22Rv1 (cell line): ENCODE data around the gene KRTAP17-1.

ENCODE experiments used
- ZFX ChIP-seq: fragments of 450-650 bp; IDR thresholded peaks from 2 replicates; pipeline ENCODE4 v1.6.1; 2017; ENCODE audit warnings: antibody characterized with exemption, borderline replicate concordance
- TF ChIP-seq, protein P1 (sequence below): fragments of 450-650 bp; IDR thresholded peaks from 2 replicates; pipeline ENCODE4 v1.5.1; 2017; ENCODE audit warnings: mild to moderate bottlenecking

DNA sequence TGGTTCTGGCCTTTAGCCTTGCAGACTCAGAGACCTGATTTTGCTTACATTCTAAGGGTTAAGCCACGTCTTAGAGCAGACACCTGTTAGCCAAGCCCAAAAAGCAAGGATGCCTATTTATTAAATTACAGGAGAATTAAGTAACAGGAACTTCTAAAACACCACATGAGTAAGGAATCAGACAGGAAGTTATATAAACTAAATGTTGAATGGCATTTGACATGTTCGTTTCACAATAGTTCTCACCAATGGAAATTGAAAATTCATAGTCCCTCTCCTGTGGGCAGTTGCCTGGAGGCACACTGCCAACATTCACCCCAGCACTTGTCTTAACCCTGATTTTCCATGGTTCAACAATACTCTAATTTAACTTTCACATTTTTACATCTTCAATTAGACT, 31.0 kb downstream of the KRTAP17-1 start:
- TF ChIP-seq, protein P1, sequence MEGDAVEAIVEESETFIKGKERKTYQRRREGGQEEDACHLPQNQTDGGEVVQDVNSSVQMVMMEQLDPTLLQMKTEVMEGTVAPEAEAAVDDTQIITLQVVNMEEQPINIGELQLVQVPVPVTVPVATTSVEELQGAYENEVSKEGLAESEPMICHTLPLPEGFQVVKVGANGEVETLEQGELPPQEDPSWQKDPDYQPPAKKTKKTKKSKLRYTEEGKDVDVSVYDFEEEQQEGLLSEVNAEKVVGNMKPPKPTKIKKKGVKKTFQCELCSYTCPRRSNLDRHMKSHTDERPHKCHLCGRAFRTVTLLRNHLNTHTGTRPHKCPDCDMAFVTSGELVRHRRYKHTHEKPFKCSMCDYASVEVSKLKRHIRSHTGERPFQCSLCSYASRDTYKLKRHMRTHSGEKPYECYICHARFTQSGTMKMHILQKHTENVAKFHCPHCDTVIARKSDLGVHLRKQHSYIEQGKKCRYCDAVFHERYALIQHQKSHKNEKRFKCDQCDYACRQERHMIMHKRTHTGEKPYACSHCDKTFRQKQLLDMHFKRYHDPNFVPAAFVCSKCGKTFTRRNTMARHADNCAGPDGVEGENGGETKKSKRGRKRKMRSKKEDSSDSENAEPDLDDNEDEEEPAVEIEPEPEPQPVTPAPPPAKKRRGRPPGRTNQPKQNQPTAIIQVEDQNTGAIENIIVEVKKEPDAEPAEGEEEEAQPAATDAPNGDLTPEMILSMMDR, result no peak
- no peak for TF ChIP-seq ZFX
